Uterus (tissue), 2 donors: ENCODE data around the gene SEL1L2.

Source experiments
- POLR2A ChIP-seq, 2 donors: fragments of 450-650 bp; IDR thresholded peaks; one replicate each; pipeline ENCODE4 v1.6.1; 2016; ENCODE audit warnings: antibody characterized with exemption in 2 of 2, mild to moderate bottlenecking in 1 of 2, moderate library complexity in 1 of 2
- TF ChIP-seq, protein P1 (sequence below), 4 experiments: fragments of 200-600 bp in 2 of 4; fragments of 450-650 bp in 2 of 4; sonication (generic) in 2 of 4; IDR thresholded peaks; one replicate each; pipeline ENCODE4 v1.5.1; 2016 to 2019; ENCODE audit warnings: antibody characterized with exemption in 4 of 4, mild to moderate bottlenecking in 2 of 4, moderate library complexity in 1 of 4

DNA sequence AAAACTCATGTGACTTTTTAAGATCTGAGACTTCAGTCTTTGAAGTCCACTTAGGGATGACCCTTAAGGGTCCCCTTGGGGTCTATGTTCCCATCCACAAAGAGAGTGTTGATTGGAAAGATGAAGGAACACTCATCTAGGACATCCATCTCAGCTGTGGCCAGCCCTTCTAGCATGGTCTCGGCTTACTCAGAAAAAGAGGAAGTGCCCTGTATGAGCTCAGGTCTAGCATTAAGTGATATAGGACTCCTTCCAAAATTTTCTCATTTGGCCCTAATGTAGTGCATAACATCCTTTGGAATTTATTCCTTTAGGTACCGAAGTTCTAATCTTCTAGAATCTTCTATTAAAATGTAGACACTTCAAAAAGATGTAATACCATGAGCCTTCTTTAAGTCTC lies 128.2 kb downstream of the SEL1L2 start:
- TF ChIP-seq, protein P1, sequence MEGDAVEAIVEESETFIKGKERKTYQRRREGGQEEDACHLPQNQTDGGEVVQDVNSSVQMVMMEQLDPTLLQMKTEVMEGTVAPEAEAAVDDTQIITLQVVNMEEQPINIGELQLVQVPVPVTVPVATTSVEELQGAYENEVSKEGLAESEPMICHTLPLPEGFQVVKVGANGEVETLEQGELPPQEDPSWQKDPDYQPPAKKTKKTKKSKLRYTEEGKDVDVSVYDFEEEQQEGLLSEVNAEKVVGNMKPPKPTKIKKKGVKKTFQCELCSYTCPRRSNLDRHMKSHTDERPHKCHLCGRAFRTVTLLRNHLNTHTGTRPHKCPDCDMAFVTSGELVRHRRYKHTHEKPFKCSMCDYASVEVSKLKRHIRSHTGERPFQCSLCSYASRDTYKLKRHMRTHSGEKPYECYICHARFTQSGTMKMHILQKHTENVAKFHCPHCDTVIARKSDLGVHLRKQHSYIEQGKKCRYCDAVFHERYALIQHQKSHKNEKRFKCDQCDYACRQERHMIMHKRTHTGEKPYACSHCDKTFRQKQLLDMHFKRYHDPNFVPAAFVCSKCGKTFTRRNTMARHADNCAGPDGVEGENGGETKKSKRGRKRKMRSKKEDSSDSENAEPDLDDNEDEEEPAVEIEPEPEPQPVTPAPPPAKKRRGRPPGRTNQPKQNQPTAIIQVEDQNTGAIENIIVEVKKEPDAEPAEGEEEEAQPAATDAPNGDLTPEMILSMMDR (IDR thresholded peaks at IDR 0.05) = no peak
- TF ChIP-seq POLR2A (IDR thresholded peaks at IDR 0.05) = no peak
